Pancreas (tissue), 10 donors: Measurements from ENCODE around the gene NDST1. TPM values are rescaled to one million over a fixed set of nuclear protein-coding genes. Genes with fewer than 3 reads are reported as not detected.
A peak's percentile ranks its signal among the peaks of the same experiment; 100 is the strongest.

Experiments used
- ATAC-seq, 4 donors: fragments of 200-7000 bp; cut with Tn5 transposase; one replicate each; pipeline versions ENCODE4 v1.8.0 to v1.9.1; 2020; ENCODE audit warnings: mild to moderate bottlenecking in 4 of 4, moderate library complexity in 4 of 4
- DNase-seq, 6 donors: peaks; one replicate each; pipeline ENCODE4 v3.0.0-alpha.2; 2020
- FAIRE-seq: peaks from 2 replicates; lab custom pipeline; 2012; peaks lifted over from hg19 to GRCh38; lab: Jason Lieb, UNC
- H3K27ac ChIP-seq, 4 donors: fragments of 200-600 bp; sonication (generic); 1 replicate in 3 of 4; 2 replicates in 1 of 4; pipeline versions ENCODE4 v1.5.0 to v1.8.0; 2020
- H3K27me3 ChIP-seq, 4 donors: fragments of 200-600 bp; one replicate each; pipeline ENCODE4 v1.8.0; 2021
- H3K36me3 ChIP-seq, 3 donors: fragments of 200-600 bp; sonication (generic) in 1 of 3; one replicate each; pipeline versions ENCODE4 v1.5.0 to v1.8.0; 2020 to 2021
- H3K4me1 ChIP-seq, 3 donors: fragments of 200-600 bp; one replicate each; pipeline ENCODE4 v1.8.0; 2021
- H3K4me3 ChIP-seq, 4 donors: fragments of 200-600 bp; sonication (generic) in 2 of 4; one replicate each; pipeline versions ENCODE4 v1.5.0 to v1.8.0; 2020 to 2021
- H3K9me3 ChIP-seq, 4 donors: fragments of 200-600 bp; one replicate each; pipeline ENCODE4 v1.8.0; 2021
- WGBS, 2 donors: extraction: QIAGEN DNeasy Blood & Tissue Kit; methylation state at CpG; one replicate each; pipeline ENCODE4 v1.1.7; 2013; 5-methylcytosine and 5-hydroxymethylcytosine counted together
- intact Hi-C, 3 donors: fragments of 100-400 bp; cut with DNase I; formaldehyde crosslinking; loops; one replicate each; pipeline versions ENCODE4 v1.11.1 to v1.14.2; 2022
- polyA plus RNA-seq, 2 donors: library from polyadenylated mRNA; stranded (reverse); fragments of 200-250 nt; gene quantifications; one replicate each; pipeline ENCODE4 v1.2.3, GENCODE V29; 2013
- total RNA-seq, 6 donors: library from RNA; stranded (reverse); fragmentation: NEBNext Ultra II Directional in 4 of 6; extraction: Animal tissue kit (Norgen Biotek cat#: 25700) in 4 of 6; gene quantifications; one replicate each; pipeline versions ENCODE4 v1.2.1 to v1.2.4, GENCODE V29; 2021 to 2023
- TF ChIP-seq, protein P1 (sequence below), 4 donors: fragments of 200-600 bp; sonication (generic) in 3 of 4; IDR thresholded peaks; one replicate each; pipeline versions ENCODE4 v1.5.0 to v1.8.0; 2021; ENCODE audit warnings: antibody characterized with exemption in 4 of 4
- donor health status: healthy with polysubstance abuse.
- donor health status: DM: no; HTN: no; CAD: no; lungs with moderate emphysema.
- donor health status: DM: no; HTN: no; CAD: no.
- donor health status: control.
- donor health status: control.
- donor health status: Bipolar disorder and iron deficiency.
- donor health status: DM: yes; HTN: yes; CAD: no.
- donor health status: DM: no; HTN: no; CAD: no.
- donor health status: DM: no; HTN: no; CAD: no.
- donor health status: DM: yes; HTN: yes; CAD: no.

Gene NDST1
- total and polyA plus RNA-seq, 8 donors = 9.9 to 57.2 (median 39.8) TPM

DNA sequence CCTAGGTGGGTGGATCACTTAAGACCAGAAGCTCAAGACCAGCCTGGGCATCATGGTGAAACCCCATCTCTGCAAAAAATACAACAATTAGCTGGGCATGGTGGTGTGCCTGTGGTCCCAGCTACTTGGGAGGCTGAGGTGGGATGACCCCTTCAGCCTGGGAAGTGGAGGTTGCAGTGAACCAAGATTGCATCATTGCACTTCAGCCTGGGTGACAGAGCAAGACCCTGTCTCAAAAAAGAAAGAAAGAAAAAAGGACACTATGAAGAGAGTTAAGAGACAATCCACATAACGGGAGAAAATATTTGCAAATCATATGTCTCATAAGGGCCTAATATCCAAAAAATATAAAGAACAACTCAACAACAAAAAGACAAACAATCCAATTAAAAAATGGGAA lies 57.9 kb downstream of the NDST1 start:
- WGBS, 2 donors = 90 to 97% methylated on average over 1 of the region's 1 CpG

DNA sequence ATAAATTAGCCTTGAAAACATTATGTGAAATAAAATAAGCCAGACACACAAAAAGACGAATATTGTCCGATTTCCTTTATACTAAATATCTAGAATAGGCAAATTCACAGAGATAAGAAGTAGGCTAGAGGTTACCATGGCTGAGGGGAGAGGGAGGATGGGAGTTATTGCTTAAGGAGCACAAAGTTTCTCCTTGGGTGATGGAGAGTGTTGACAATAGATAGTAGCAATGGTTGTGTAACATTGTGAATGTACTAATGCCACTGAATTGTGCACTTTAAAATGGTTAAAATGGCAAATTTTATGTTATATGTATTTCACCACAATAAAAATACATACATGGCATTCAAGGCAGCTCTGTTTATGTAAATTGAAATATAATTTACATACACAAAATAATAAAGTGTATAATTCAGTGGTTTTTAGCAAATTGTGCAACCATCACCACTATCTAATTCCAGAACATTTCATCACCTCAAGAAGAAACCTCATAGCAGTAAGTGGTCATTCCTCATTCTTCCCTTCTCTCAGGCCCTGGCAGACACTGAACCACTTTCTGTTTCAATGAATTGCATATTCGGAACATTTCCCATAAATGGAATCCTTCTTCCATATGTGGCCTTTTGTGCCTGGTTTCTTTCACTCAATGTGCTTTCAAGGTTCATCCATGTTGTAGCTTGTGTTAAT lies 59.2 kb downstream of the NDST1 start:
- intact Hi-C loops = loop anchor here in 1 of 3 donors (10.0 kb wide), 1 partner anchor 278 kb away; the partner anchor contains the start of gene IRGM
- FAIRE-seq (no peak), DNase-seq (no peak), ATAC-seq (peak in 3 of 4 donors; percentile 25 to 63 (median 39))
- Histone ChIP-seq H3K27ac (no peak overlapping the region), H3K9me3 (no peaks in the 10 kb centered on the region), H3K36me3 (no peaks in the 10 kb centered on the region), H3K4me1 (no peaks in the 10 kb centered on the region), H3K27me3 (no peaks in the 10 kb centered on the region), H3K4me3 (no peak overlapping the region)
- WGBS, 2 donors = 68 to 79% methylated on average over 3 of the region's 3 CpGs
- TF ChIP-seq, protein P1, sequence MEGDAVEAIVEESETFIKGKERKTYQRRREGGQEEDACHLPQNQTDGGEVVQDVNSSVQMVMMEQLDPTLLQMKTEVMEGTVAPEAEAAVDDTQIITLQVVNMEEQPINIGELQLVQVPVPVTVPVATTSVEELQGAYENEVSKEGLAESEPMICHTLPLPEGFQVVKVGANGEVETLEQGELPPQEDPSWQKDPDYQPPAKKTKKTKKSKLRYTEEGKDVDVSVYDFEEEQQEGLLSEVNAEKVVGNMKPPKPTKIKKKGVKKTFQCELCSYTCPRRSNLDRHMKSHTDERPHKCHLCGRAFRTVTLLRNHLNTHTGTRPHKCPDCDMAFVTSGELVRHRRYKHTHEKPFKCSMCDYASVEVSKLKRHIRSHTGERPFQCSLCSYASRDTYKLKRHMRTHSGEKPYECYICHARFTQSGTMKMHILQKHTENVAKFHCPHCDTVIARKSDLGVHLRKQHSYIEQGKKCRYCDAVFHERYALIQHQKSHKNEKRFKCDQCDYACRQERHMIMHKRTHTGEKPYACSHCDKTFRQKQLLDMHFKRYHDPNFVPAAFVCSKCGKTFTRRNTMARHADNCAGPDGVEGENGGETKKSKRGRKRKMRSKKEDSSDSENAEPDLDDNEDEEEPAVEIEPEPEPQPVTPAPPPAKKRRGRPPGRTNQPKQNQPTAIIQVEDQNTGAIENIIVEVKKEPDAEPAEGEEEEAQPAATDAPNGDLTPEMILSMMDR (IDR thresholded peaks at IDR 0.05) = no peak

More for the DNA sequence above, 57.9 kb downstream of the NDST1 start:
- Histone ChIP-seq H3K27me3 (no peaks in the 10 kb centered on the region), H3K27ac (no peak overlapping the region), H3K9me3 (no peaks in the 10 kb centered on the region), H3K4me3 (no peak overlapping the region), H3K4me1 (no peaks in the 10 kb centered on the region), H3K36me3 (no peaks in the 10 kb centered on the region)
- no peak for ATAC-seq
- intact Hi-C loops = loop anchor here in 1 of 3 donors (10.0 kb wide), 1 partner anchor 279 kb away; the partner anchor contains the start of gene IRGM
- TF ChIP-seq, protein P1 (IDR thresholded peaks at IDR 0.05) = no peak
- FAIRE-seq = no peak
- DNase-seq = no peak

DNA sequence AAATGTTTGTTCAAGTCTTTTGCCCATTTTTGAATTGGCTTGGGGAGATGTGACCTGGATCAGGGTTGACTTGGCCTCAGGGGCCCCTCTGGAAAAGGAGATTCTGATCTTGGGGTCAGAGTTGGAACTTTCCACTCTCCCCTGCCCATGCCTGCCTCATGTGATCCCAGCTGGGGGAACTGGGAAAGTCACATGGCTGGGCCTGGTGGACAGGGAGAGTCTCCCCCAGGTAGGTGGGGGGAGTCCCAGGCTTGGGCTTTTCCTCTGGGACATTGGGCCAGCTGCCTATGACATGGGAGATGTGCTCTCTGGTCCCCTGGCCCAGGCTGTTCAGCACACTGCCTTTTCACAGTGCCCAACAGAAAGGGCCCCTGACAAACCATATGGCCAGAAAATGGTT lies 60.7 kb downstream of the NDST1 start:
- no peak overlapping the region for H3K27ac ChIP-seq
- no peaks in the 10 kb centered on the region for H3K27me3 ChIP-seq
- no peaks in the 10 kb centered on the region for H3K4me1 ChIP-seq
- no peak for ATAC-seq
- no peaks in the 10 kb centered on the region for H3K9me3 ChIP-seq
- no peak for DNase-seq
- H3K4me3 ChIP-seq = no peak overlapping the region
- intact Hi-C loops = loop anchor here in 1 of 3 donors (10.0 kb wide), 1 partner anchor 276 kb away; the partner anchor contains the start of gene IRGM
- no peak for FAIRE-seq
- TF ChIP-seq, protein P1 (IDR thresholded peaks at IDR 0.05) = no peak
- no peaks in the 10 kb centered on the region for H3K36me3 ChIP-seq

DNA sequence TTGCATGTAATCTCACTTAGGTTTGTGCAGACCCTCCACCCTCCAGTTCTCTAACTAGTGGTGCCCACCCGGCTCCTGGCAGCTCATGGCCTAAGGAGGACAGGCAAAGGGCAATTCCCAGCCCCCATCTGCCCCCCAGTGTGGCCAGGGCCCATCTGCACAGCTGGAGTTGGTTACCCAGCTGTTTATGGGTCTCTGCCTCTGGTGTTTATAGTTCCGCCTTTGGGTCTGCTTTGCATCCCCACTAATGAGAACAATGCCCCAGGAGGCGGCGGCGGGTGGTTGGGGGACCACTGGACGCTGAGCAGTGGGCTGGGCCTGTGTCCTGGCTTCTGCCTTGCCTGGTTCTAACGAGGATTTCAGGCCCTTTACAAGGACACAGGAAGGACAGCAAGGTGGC lies 62.4 kb downstream of the NDST1 start:
- intact Hi-C loops = no loop called here
- no peak overlapping the region for H3K4me3 ChIP-seq
- no peaks in the 10 kb centered on the region for H3K27me3 ChIP-seq
- no peak overlapping the region for H3K27ac ChIP-seq
- TF ChIP-seq, protein P1 (IDR thresholded peaks at IDR 0.05) = no peak
- H3K4me1 ChIP-seq = no peaks in the 10 kb centered on the region
- no peaks in the 10 kb centered on the region for H3K36me3 ChIP-seq
- ATAC-seq = no peak
- DNase-seq = no peak
- H3K9me3 ChIP-seq = no peaks in the 10 kb centered on the region
- no peak for FAIRE-seq
- 83 to 93% methylated on average over 7 of the region's 7 CpGs for WGBS, 2 donors

DNA sequence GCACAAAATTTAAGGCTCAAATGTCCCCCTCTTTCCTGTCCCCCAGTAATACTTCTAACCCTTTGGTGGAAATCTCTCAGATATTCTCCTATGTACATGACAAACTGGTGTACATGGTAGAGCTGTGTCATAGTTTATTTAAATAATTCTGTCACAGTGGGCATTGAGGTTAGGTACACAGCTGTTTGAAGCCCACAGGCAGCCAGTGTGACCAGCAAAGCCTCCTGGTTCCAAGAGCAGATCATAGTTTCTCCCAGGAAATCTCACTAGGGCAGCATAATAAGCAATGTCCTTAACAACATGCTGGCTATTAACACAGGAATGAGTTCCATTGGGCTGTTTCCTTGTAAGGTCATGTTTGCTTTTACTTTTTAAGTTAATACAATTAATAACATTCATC lies 63.9 kb downstream of the NDST1 start:
- DNase-seq = no peak
- Histone ChIP-seq H3K36me3 (no peaks in the 10 kb centered on the region), H3K27ac (no peak overlapping the region), H3K27me3 (no peaks in the 10 kb centered on the region), H3K4me3 (no peak overlapping the region), H3K9me3 (no peaks in the 10 kb centered on the region), H3K4me1 (no peaks in the 10 kb centered on the region)
- TF ChIP-seq, protein P1 (IDR thresholded peaks at IDR 0.05) = no peak
- intact Hi-C loops = no loop called here
- no peak for ATAC-seq
- FAIRE-seq = no peak
